ENCODE measurements around the gene ACER3.
"Not testable (repeated sequence)": the region's sequence is repeated elsewhere in the genome, so short reads cannot be mapped to it uniquely, and the experiment has no call there.

DNA sequence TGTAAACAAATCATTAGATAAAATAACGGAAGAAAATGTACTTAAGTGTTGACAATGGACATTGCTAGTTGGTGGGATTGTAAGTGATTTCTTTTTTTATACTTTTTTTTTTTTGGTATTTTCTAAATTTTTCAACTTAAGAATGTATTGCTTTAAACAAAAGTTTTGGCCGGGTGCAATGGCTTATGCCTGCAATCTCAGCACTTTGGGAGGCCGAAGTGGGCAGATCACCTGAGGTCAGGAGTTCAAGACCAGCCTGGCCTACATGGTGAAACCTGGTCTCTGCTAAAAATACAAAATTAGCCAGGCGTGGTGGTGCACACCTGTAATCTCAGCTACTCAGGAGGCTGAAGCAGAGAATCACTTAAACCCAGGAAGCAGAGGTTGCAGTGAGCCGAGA lies 5.0 kb upstream of the ACER3 start:
- TF ChIP-seq, protein P1, sequence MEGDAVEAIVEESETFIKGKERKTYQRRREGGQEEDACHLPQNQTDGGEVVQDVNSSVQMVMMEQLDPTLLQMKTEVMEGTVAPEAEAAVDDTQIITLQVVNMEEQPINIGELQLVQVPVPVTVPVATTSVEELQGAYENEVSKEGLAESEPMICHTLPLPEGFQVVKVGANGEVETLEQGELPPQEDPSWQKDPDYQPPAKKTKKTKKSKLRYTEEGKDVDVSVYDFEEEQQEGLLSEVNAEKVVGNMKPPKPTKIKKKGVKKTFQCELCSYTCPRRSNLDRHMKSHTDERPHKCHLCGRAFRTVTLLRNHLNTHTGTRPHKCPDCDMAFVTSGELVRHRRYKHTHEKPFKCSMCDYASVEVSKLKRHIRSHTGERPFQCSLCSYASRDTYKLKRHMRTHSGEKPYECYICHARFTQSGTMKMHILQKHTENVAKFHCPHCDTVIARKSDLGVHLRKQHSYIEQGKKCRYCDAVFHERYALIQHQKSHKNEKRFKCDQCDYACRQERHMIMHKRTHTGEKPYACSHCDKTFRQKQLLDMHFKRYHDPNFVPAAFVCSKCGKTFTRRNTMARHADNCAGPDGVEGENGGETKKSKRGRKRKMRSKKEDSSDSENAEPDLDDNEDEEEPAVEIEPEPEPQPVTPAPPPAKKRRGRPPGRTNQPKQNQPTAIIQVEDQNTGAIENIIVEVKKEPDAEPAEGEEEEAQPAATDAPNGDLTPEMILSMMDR (IDR thresholded peaks at IDR 0.05; ENCODE audit: low read depth, low read length): not testable (repeated sequence)
- TF ChIP-seq EZH2phosphoT487 (IDR thresholded peaks at IDR 0.05; ENCODE audit: low read depth): not testable (repeated sequence)
